Effector CD8-positive, alpha-beta T cell (primary cell): Measurements from ENCODE around the gene DLGAP1.
"Not testable (repeated sequence)": the region's sequence is repeated elsewhere in the genome, so short reads cannot be mapped to it uniquely, and the experiment has no call there.

ENCODE experiments used
- DNase-seq: peaks from one replicate; lab custom pipeline; 2025; lab: John Stamatoyannopoulos, UW

Gene DLGAP1

DNA sequence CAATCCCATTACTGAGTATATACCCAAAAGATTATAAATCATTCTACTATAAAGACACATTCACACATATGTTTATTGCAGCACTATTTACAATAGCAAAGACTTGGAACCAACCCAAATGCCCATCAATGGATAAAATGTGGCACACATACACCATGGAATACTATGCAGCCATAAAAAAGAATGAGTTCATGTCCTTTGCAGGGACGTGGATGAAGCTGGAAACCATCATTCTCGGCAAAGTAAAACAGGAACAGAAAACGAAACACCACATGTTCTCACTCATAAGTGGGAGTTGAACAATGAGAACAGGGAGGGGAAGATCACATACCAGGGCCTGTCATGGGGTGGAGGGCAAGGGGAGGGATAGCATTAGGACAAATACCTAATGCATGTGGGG is 167.8 kb downstream of the DLGAP1 start:
- DNase-seq = not testable (repeated sequence)

DNA sequence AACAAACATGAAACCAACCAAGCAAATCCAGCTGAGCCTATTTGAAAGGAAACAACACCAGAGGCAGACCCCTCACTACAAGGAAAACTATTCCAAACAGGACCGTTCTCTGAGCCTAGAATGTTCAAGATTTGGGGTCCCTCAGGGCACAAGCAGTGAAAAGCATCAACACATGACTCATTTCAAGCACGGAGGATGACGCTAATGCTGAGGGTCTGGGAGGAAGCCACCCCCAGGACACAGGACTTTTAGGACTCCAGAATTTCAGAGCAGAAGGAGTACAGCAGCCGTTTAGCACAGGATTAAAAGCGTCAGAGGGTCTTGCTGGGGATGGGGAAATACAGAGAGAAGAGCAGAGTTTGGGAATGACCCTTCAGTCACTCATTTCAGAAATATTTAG is 168.9 kb downstream of the DLGAP1 start:
- DNase-seq = no peak

DNA sequence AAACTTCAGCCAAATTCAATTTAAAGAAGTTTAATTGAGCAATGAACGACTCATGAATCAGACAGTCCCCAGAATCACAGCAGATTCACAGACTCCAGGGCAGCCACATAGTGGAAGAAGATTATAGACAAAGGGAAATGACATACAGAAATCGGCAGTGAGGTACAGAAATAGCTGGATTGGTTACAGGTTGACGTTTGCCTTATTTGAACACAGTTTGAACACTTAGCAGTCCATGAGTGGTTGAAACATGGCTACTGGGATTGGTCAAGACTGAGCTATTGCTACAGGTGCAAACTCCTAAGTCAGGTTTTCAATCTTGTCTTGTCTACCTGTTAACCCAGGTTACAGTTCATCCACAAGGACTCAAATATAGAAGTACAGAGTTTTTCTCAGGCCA is 169.6 kb downstream of the DLGAP1 start:
- no peak for DNase-seq

DNA sequence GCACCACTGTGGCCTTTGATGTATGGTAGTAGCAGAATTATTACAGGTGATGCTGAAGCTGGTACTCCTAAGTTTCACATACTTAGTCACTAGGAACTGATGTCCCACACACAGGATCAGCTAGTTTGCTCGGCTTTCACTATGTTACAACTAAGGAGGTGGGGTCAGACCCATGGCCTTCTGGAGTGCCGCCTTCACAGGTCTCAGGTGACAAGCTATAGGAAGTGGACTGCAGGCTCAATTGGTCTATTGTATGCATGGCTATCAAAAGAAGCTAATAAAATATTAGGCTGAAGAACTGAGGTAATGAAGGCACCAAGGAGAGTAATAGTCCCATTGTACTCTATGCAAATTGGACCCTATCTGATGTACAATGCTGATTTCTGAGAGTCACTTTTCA is 170.6 kb downstream of the DLGAP1 start:
- DNase-seq = no peak

DNA sequence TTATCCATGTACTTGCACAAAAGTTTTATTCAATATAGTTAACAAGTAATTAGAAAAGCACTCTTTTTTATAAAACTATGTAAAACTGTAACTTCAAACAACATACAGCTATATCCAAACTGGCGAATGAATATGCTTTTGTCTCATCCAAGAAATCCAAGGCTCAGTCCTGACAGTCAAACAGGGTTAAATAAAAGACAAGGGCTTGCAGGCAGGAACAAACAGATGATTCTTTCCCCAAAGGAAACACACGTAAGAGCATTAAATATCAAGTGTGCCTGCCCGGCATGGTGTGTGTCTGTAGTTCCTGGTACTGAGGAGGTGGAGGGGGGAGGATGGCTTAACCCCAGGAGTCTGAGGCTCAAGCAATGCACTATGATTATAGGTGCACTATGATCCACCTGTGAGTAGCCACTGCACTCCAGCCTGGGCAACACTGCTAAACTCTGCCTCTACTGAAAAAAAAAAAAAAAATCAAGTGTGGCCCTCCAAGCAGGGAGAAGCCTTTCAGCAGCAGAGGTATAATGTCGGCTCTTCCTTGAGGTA is 171.3 kb downstream of the DLGAP1 start:
- DNase-seq = no peak

DNA sequence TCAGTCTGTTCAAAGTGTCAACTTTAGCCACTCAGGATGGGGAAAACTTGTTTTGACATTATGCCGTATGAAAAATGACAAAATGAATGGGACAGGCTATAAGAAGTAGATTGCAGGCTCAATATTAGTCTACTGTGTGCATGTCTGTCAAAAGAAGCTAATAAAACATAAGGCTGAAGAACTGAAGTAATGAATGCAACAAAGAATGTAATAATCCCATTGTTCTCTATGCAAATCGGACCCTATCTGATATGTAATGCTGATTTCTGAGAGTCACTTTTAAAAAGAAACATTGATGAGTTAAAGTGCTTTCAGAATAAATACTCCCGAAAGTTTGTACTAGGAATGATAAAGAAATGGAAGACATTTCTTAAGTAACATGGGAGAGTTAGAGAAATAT is 172.2 kb downstream of the DLGAP1 start:
- DNase-seq = no peak

DNA sequence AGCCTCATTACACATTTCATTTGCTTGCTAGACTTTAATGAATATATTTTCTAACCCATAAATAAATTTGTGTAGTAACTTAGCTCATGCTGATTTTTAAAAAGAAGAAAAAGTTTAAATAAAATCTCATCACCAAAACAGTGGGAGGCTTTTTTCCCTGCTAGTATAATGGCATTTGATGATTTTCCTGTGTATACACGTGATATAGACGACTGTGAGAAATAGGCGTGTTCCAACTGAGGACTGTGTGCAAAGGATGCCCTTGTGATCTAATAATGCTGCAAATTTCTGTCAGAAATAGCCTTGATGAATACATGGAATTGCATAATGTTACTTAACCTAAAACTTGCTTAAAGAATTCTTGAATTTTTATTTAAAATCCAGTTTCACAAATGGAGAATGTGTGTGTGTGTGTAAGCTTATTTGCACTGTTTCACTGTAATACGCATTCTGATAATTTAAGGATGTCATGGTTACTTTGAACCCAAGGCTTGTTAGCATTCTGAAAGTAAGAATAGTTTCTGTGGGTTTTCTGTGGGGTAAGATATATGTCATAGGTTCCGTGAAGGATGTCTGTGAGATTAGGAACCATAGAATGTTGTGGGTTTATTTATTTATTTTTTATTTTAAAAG is 178.0 kb downstream of the DLGAP1 start:
- DNase-seq = no peak

DNA sequence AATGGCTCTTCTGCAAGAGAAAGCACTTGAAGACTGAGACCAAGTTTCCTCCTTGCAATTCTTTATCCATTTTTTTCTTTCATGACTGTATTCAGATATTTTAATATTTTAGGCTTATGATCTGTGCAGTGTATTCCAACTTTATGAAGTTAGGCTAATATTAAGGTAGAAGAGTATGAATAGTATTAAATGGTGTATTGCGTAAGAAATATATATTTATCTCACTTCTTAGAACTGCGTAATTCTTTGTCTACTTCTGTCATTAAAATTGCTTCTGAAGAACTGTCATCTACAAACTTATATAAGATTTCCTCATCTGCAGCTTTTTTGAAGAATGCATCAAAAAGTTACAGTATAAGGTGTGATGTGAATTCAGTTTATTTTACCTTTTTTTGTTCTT is 183.2 kb downstream of the DLGAP1 start:
- DNase-seq = no peak

DNA sequence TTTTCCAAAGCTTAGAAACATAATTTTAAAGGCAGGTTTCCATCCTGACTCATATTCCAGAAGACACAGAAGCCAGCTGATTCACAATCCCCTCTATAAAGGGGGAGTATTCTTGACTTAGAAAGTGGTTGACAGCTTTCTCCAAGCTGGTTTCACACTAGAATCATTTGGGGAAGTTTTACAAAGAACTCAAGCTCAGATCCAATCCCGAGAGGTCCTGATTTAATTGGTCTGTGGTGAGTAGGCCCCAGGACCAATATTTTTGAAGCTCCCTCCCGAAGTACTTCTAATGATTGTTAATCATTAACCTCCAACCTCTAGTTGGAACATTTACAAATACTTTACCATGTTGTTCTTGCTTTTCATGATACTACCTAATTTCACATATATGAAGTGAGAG is 184.1 kb downstream of the DLGAP1 start:
- DNase-seq = no peak

DNA sequence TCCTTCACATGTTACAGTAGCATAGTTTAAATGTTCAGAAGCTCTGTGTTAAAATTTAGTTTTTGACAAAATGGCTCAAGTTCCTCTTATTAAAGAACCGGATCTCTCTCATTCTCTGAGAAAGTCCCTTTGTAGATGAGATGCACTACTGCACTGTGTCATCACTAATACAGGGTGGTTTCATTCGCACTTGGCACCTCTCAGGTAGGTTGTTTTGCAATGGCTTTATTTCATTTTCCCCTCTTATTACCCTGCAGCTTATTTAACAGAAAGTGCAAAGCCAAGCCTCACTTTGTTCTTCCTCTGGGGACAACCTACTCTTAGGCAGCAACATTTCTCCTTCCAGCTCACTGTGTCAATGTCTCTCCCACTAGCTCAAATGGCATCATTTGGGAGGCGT is 185.1 kb downstream of the DLGAP1 start:
- DNase-seq = no peak

DNA sequence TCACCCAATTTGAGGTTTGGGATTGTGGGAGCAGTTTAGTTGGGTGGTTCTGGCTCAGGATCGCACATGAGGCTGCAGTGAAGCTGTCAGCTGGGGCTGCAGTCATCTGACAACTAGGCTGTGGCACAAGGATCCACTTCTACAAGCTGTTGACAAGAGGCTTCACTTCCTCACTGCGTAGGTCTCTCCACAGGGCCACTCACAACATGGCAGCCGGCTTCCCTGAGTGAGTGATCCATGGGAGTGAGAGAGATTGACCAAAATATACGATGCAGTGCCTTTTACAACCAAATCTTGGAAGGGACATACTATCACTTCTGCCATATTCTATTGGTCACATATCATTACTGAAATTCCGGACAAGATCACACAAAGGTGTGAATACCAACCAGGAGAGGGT is 187.5 kb downstream of the DLGAP1 start:
- DNase-seq = no peak

DNA sequence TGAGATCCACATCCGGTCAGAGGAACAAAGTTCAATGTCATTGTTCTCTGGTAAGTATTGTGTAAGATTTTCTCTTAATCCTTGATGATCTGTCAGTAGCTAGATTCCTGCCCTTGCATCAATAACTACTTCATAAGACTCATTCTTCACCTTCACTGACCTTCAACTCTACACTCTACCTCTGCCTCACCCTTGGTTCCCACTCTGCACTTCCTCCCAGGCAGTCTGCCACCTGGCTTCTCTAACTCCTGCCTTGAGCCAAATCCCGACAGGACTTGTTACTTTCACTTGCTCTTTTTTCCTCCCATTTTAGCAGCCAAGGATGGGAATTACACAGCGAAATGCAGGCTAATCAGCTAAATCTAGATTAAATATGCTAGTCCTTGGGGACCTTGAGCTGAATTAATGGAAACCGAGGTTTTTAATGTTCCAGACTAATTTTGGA is 190.7 kb downstream of the DLGAP1 start:
- no peak for DNase-seq

DNA sequence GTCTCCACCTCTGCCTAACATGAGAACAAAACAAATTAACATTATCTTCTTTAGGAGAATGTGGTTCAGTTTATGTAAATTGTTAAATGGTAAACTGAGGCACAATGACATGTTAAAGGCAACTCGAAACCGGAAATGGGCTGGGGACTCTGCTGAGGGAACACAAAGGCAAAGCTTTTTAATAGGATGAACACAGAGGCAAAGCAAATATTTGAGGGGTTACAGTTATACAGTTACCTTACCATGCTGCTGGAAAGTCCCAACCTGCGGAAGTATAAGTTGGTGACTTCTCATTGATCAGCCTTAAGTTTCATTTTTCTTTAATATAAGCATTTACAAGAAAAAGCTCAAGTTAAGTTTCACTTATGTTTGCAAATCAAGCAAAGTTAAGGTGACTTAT is 195.0 kb downstream of the DLGAP1 start:
- no peak for DNase-seq

DNA sequence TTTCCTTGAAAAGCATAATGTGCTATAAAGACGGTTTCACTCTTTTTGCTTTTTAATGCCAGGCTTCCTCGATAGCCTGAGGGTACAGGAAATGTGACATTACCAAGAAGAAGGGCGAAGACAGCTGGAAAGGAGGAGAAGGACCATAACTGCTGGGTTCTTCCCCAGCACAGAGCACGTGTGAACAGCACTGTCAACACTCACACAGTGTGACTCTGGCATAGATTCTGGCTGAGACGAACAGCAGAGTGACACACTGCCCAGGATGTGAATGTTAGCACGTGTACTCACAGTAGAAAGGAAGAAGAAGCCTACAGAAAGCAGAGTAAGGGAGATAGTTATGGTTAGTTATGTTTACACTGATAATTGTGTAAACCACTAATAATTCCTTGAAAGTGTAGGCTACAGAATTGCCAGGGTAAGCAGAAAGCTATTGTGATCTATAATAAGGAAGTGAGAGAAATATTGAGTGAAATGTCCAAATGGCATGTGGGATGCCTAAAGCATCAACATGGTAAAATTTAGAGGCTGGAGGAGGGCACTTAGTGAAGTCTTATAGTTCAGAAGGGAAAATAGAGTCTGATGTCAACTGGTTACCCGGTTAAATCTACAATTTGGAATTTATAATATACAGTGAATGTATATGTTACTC is 198.2 kb downstream of the DLGAP1 start:
- DNase-seq = no peak

DNA sequence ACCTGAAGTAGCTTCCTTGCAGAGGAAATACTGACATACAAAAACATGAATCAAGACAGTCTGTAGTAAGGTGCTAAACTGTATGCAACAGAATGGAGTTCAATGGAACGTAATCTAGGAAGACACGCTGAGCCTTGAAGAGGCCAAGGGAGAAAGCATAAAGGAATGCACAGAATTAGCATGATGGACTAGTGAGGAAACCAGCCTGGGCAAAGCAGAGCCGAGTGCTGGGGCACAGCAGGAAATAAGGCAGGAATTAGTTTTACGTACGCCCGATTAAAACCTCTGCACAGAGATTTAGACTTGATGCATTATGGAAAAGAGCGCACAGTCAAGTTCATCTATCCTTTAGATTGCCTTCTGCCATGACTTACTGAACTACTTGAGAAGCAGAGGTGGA is 200.3 kb downstream of the DLGAP1 start:
- DNase-seq = no peak

DNA sequence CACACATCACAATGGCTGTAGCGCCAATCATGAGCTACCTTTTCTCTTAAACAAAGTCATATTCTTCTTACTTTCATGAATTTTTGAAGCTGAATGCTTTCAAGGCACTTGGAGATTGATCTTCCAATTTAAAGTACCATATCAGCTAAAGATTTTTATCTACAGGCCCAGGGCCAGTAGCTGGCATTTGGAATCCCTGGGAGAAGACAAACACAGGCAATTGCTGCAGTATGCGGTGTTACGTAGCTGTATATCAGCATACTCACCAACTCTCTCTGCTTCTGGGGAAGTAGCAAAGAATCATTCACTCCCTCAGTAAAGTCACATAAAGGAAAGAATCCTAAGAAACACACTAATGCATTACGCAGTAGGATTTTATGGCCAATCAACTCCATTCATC is 202.3 kb downstream of the DLGAP1 start:
- no peak for DNase-seq

DNA sequence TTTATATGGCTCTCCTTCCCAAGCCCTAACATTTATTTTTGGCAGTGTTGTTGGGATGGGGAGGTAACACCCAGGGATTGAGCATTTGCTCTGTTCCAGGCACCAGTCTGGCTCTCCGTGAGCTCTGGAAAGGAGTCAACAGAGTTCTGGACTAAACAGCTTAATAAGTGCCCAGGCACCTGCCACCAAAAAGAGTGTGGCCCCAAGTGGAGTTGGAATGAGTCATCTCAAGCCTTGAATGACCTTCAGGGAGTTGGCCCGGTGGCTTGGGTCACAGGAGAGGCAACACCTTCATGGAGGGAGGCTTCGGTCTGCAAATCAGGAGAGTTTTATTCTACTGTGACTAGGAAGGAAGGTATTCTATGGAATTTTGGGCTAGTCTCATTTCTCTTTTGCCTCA is 203.2 kb downstream of the DLGAP1 start:
- DNase-seq = no peak

DNA sequence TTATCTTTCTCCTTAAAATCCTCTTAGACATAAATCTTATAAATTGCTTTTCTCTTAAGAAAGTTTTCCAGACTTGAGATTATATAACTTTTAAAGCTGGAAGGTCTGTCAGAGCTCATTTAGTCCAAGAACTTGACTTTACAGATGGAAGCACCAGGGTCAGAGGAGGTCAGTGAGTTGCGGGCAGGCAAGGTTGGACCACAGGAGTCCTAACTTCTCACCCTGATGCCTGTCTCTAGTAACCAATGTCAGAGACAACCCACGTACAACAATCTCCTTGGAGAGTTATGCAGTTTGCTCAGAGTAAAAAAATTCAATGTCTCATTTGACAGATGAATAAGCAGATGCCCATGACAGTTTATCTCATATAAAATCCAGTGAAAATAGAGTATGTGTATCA is 203.9 kb downstream of the DLGAP1 start:
- no peak for DNase-seq

DNA sequence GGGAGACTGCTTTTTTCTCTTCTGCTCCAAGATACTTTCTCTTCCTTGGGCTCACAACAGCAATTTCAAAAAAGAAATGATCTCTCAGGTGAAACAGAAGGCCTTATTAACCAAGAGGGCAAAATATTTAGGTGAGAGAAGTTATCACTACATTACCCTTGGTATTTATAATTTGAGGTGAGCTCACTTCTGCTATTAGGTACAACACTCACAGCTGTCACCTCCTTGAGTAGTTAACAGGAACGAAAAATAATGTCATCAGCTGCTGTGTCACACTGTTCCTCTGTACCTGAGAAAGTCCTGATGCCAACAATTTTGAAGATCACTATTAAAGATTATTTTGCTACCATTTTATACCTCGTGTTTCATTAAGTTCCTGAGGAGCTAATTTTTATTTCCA is 205.0 kb downstream of the DLGAP1 start:
- no peak for DNase-seq

DNA sequence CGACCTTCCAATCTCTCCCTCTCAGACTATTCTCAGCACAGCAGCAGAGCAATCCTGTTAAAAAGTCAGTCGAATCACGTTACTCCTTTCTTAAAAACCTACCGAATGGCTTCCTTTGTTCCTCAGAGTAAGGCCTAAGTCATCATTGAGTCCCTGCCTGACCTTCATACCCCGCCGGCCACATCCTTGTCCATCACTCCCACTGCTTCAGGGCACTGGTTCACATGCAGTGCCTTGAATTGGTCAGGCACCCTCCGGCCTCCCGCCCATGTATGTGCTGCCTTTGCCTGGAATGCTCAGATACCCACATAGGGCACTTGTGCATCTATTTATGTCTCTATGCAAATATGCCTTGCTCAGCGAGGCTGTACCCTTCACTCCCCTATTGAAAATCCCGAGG is 206.4 kb downstream of the DLGAP1 start:
- no peak for DNase-seq

DNA sequence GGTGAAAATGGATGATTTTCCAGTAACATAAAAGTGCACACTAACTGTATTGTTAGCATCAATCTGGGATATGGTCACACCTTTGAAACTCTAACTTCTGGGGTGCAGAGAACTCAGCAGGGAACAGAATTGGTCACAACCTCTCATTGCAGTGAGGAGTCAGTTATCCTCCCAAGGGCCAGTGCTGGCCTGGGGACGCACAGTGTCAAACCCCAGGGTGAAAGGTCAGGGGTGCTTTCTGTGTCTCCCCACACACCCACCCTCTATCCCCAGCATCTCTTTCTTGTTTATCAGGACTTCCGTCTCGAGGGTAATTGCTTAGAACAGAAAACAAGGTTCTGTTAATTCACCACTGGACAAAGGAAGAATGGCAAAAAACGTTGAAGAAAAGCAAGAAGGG is 208.7 kb downstream of the DLGAP1 start:
- no peak for DNase-seq

DNA sequence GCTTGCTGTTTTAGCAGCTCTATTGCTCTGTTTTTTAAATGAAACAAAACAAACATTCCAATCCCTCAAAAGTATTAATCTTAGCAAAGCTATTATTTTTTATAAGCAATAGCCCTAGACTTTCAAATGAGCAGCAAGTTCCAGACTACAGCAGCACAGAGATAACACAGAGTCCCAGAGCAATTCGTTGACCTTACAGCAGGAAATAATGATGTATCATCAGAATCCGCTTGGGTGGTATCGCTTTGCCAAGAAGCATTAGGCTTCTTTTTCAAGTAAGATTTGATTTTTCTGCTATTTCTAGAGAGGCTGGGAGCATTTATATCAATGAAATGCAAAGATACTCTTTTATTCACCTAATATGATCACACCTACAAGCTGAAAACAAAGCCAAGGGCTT is 209.7 kb downstream of the DLGAP1 start:
- no peak for DNase-seq

DNA sequence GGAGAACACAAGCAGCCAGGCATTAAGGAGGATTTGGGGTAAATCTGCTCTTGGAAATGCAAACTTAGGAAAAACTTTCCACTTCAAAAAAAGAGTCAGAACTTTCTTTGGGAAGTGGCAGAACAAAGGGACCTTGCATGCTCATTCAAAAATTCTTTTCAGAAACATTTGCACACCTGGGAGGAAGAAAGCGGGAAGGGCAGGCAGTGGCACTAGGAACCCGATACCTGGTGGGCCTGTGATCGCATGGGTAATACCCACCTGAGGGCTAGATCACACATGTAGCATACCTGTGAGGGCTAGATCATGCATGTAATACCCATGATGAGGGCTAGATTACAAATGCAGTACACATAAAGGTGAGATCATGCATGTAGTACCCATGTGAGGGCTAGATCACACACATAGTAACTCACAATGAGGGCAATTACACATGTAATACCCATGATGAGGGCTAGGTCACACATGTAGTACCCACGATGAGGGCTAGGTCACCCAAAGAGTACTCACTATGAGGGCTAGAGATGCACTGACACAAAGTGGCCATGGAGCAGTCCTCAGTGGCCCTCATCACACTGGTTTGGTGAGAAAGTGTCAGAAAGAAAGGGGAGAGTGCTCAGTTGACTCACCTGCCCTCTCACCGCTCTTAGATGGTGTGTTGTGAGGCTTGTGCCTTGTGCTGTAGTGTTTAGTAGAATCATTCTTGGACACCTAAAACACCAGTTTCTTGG is 212.5 kb downstream of the DLGAP1 start:
- no peak for DNase-seq
